Subcutaneous abdominal adipose tissue (tissue), 5 donors: ENCODE measurements around the gene NME2.

ENCODE experiments used
- H3K27ac ChIP-seq: one replicate; pipeline ENCODE4 v1.7.0; 2013; ENCODE audit warnings: low read depth, mild to moderate bottlenecking, inconsistent platforms, low read length, moderate library complexity
- H3K27me3 ChIP-seq, 5 donors: one replicate each; pipeline ENCODE4 v1.7.0; 2013; ENCODE audit warnings: low read length in 5 of 5, inconsistent platforms in 1 of 5; ENCODE audit not compliant: control insufficient read depth in 5 of 5, insufficient read depth in 4 of 5
- H3K36me3 ChIP-seq, 5 donors: one replicate each; pipeline ENCODE4 v1.7.0; 2013; ENCODE audit warnings: low read length in 5 of 5; ENCODE audit not compliant: control insufficient read depth in 5 of 5, insufficient read depth in 5 of 5
- H3K4me1 ChIP-seq, 5 donors: one replicate each; pipeline ENCODE4 v1.7.0; 2013; ENCODE audit warnings: low read length in 5 of 5, mild to moderate bottlenecking in 3 of 5, moderate library complexity in 1 of 5; ENCODE audit not compliant: control insufficient read depth in 5 of 5, insufficient read depth in 5 of 5
- H3K4me3 ChIP-seq, 5 donors: one replicate each; pipeline ENCODE4 v1.7.0; 2013; ENCODE audit warnings: low read length in 5 of 5, low read depth in 1 of 5
- H3K9ac ChIP-seq, 5 donors: one replicate each; pipeline ENCODE4 v1.7.0; 2013; ENCODE audit warnings: low read length in 5 of 5, mild to moderate bottlenecking in 4 of 5, moderate library complexity in 3 of 5
- H3K9me3 ChIP-seq, 5 donors: one replicate each; pipeline ENCODE4 v1.7.0; 2013; ENCODE audit warnings: low read length in 5 of 5; ENCODE audit not compliant: control insufficient read depth in 5 of 5
- donor health status: healthy.
- donor health status: healthy.
- donor health status: healthy.
- donor health status: healthy.
- donor health status: healthy.

Gene NME2

DNA sequence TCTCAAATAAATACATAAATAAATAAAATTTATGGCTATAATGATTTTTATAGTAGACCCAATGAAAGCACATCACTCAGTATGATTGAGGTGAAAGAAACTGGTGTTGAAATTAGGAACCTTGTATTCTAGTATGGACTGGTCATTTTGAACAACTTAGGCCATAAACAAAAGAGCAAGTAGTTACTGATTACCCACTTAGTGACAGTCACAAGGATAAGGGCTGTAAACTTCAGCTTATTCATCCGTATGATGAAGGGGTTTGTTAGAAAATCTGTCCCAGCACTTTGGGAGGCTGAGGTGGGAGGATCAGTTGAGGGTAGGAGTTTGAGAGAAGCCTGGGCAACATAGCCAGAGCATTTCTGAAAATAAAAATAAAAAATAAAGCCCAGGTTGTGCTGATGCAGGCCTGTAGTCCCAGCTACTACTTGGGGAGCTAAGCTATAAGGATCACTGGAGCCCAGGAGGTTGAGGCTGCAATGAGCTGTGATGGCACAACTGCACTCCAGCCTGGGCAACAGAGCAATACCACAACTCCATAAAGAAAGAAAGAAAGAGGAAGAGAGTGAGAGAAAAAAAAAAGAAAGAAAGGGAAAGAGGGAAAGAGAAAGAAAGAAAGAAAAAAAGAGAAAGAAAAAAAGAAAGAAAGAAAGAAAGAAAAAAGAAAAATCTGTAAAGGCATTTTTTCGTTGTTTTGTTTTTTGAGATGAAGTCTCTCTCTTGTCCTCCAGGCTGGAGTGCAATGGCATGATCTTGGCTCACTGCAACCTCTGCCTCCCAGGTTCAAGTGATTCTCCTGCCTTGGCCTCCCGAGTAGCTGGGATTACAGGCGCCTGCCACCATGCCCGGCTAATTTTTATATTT lies 41.3 kb upstream of the NME2 start:
- H3K27me3 ChIP-seq = no peaks in the 10 kb centered on the region
- no peak overlapping the region for H3K9ac ChIP-seq
- H3K27ac ChIP-seq = peak overlapping the region; percentile 3
- H3K4me1 ChIP-seq = peaks cover under 1 to 20% (median 14%) of the 10 kb centered on the region in 5 donors
- H3K36me3 ChIP-seq = no peaks in the 10 kb centered on the region
- no peaks in the 10 kb centered on the region for H3K9me3 ChIP-seq
- no peak overlapping the region for H3K4me3 ChIP-seq

DNA sequence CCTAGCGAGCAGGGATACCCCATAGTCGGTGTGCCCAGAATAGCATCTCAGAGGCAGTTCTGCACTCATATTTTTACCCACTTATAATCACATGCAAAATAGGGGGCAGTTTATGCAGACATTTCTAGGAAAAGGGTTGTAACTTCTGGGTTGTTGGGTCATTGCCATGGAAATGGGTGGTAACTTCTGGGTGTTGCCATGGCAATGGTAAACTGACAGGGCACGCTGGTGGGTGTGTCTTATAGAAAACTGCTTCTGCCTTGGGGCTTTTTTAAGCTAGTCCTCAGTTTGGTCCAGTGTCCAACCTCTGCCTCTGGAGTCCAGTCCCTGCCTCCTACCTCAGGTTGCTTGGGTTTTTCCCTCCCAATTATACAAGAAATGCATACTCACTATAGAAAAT lies 38.1 kb upstream of the NME2 start:
- Histone ChIP-seq H3K36me3 (no peaks in the 10 kb centered on the region), H3K9ac (peak overlapping the region in 1 of 5 donors; percentile 30), H3K9me3 (no peaks in the 10 kb centered on the region), H3K4me3 (no peak overlapping the region), H3K27ac (peak overlapping the region; percentile 30), H3K4me1 (peaks cover 0 to 19% (median 3%) of the 10 kb centered on the region in 5 donors), H3K27me3 (no peaks in the 10 kb centered on the region)

DNA sequence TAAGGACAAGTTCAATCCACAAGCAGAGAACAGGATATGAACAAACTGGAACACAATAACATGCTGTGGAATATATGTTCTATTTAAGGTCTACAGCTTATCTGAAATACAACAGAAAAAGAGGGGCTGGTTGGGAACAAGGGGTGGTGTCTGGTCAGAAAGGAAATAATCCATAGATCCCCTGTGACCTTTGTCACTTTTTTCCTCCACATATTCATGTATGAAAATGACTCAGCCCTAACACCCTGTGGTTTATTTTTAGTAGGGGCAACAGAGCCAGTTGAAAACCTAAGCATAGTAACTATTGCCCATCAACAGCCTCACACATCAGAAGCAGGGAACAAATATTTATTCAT lies 33.3 kb upstream of the NME2 start:
- no peak overlapping the region for H3K9ac ChIP-seq
- H3K27me3 ChIP-seq = no peaks in the 10 kb centered on the region
- H3K9me3 ChIP-seq = no peaks in the 10 kb centered on the region
- H3K4me1 ChIP-seq = peaks cover 0 to 12% (median under 1%) of the 10 kb centered on the region in 5 donors
- no peaks in the 10 kb centered on the region for H3K36me3 ChIP-seq
- H3K27ac ChIP-seq = no peak overlapping the region
- no peak overlapping the region for H3K4me3 ChIP-seq

DNA sequence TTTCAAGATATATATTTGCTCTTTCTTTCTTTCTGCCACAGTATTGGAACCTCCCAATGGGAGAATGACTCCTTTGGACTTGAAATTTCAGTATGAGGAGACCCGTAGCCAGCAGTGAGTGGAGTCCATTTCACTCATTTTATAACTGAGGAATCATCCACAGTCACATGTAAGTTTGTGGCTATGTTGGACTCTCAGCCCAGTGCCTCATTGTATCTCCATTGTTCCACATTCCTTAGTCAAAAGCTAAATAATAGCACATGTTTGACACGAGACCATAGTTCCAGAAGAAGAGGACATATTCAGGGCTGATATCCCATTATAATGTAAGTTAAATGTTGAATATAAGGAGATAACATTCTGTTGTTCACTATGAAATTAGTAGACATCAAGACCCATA lies 32.8 kb upstream of the NME2 start:
- Histone ChIP-seq H3K9ac (no peak overlapping the region), H3K36me3 (no peaks in the 10 kb centered on the region), H3K27ac (no peak overlapping the region), H3K4me1 (peaks cover 0 to 8% (median 0%) of the 10 kb centered on the region in 5 donors), H3K4me3 (no peak overlapping the region), H3K9me3 (no peaks in the 10 kb centered on the region), H3K27me3 (no peaks in the 10 kb centered on the region)

DNA sequence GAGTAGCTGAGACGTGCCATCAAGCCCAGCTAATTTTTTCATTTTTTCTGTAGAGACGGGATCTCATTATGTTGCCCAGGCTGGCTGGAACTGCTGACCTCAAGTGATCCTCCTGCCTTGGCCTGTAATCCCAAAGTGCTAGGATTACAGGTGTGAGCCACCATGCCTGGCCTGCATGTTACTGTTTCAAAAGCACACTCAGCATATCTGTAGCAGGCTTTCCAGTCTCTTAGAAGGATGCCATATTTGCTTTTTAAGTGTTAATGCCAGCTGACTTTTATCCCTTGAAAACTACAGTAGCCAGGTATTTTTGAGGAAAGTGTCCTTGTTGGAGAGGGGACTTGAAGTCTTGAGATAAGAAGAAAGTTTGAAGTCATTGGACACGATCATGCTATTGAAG lies 30.3 kb upstream of the NME2 start:
- H3K36me3 ChIP-seq = no peaks in the 10 kb centered on the region
- H3K4me3 ChIP-seq = no peak overlapping the region
- H3K27ac ChIP-seq = no peak overlapping the region
- no peaks in the 10 kb centered on the region for H3K27me3 ChIP-seq
- H3K9ac ChIP-seq = no peak overlapping the region
- H3K4me1 ChIP-seq = peaks cover 0 to 8% (median 0%) of the 10 kb centered on the region in 5 donors
- no peaks in the 10 kb centered on the region for H3K9me3 ChIP-seq

DNA sequence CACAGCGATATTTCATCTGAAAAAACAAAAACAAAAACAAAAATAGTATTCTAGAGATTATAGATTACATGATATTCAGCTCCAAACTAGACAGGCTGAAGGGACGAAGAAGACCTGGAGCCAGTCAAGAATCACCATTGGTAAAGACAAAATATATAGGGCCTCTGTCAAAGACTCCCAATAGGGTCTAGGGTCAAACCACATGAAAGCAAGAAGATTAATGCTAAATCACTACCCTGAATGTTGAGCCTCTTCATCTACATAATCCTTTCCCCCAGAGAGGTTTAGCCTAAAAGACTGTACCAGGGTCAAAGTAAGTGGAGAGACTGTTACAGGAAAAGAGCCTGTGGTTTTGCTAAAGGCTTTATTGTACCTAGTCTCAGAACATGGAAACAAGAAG lies 23.6 kb upstream of the NME2 start:
- no peaks in the 10 kb centered on the region for H3K36me3 ChIP-seq
- no peaks in the 10 kb centered on the region for H3K4me1 ChIP-seq
- no peak overlapping the region for H3K9ac ChIP-seq

DNA sequence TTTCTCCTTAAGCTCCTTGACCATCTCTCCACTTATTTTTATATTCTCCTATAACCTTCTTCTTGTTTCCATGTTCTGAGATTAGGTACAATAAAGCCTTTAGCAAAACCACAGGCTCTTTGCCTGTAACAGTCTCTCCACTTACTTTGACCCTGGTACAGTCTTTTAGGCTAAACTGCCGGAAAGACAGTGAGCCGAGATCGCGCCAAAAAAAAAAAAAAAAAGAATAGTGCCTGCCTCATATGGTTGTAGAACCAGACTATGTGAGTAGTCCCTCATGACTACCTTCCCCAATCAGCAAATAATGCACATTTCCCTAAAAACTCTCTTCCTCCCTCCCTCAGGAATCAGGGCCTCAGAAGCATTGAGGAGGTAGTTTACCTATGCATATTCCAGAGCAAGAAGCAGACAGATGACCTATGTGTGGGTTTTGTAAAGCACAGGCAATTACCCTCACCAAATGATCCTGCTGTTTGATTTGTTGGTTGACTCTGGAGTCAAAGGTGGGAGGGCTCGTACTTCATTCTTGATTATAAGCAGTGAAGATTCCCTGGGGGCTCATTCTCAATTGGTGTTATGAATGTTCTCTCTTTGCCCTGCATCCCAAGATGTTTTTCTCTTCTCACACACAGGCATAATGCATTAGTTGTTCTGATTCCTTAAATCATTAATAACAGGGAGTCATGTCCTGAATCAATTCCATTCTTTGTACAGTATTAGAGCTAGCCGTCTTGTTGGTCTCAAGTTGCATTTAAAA lies 21.8 kb upstream of the NME2 start:
- Histone ChIP-seq H3K27ac (no peak overlapping the region), H3K9ac (no peak overlapping the region), H3K36me3 (no peaks in the 10 kb centered on the region), H3K27me3 (no peaks in the 10 kb centered on the region), H3K4me1 (no peaks in the 10 kb centered on the region), H3K9me3 (no peaks in the 10 kb centered on the region), H3K4me3 (no peak overlapping the region)

More for the DNA sequence above, 23.6 kb upstream of the NME2 start:
- H3K27ac ChIP-seq = no peak overlapping the region
- no peak overlapping the region for H3K4me3 ChIP-seq
- no peaks in the 10 kb centered on the region for H3K9me3 ChIP-seq
- H3K27me3 ChIP-seq = no peaks in the 10 kb centered on the region

DNA sequence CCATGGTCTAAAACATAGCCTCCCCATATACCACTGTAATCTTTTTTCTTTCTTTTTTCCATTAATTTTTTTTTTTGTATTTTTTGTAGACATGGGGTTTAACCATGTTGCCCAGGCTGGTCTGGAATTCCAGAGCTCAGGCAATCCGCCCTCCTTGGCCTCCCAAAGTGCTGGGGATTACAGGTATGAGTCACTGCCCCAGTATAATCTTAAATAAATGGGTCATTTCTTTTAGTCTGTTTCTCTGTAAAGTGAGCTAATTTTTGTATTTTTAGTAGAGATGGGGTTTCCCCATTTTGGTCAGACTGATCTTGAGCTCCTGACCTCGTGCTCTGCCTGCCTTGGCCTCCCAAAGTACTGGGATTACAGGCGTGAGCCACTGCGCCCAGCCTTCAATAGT lies 18.6 kb upstream of the NME2 start:
- peaks cover 0 to 3% (median 1%) of the 10 kb centered on the region in 5 donors for H3K4me1 ChIP-seq
- H3K4me3 ChIP-seq = no peak overlapping the region
- H3K36me3 ChIP-seq = no peaks in the 10 kb centered on the region
- H3K27me3 ChIP-seq = no peaks in the 10 kb centered on the region
- no peak overlapping the region for H3K27ac ChIP-seq
- H3K9me3 ChIP-seq = no peaks in the 10 kb centered on the region
- no peak overlapping the region for H3K9ac ChIP-seq

DNA sequence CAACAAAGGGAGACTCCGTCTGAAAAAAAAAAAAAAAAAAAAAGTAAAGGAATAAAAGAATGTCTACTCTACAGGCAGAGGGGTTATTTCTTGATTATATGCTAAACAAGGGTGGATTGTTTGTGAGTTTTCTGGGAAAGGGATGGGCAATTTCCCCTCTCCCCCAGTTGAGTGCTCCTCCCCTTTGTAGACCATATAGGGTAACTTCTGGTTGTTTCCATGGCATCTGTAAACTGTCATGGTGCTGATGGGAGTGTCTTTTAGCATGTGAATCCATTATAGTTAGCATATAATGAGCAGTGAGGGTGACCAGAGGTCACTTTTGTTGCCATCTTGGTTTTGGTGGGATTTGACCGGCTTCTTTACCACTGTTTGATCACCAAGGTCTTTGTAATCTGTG lies 17.0 kb upstream of the NME2 start:
- Histone ChIP-seq H3K4me1 (peaks cover 2 to 15% (median 12%) of the 10 kb centered on the region in 5 donors), H3K36me3 (no peaks in the 10 kb centered on the region), H3K9ac (no peak overlapping the region), H3K4me3 (no peak overlapping the region), H3K27ac (no peak overlapping the region), H3K9me3 (no peaks in the 10 kb centered on the region), H3K27me3 (no peaks in the 10 kb centered on the region)

DNA sequence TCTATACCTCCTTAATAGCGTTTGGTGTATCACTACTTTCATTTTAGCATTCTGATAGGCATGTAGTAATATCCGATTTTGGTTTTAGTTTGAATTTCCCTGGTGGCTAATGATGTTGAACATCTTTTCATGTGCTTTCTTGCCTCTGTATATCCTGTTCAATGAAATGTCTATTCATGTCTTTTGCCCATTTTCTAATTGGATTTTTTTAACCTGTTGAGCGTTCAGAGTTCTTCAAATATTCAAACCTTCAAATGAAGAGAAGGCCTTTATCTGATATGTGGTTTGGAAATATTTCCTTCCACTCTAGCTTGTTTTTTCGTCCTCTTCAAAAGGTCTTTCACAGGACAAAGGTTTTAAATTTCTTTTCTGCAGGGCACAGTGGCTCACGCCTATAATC lies 15.3 kb upstream of the NME2 start:
- Histone ChIP-seq H3K9me3 (no peaks in the 10 kb centered on the region), H3K9ac (no peak overlapping the region), H3K27me3 (no peaks in the 10 kb centered on the region), H3K4me1 (peaks cover 2 to 22% (median 19%) of the 10 kb centered on the region in 5 donors), H3K4me3 (no peak overlapping the region), H3K27ac (no peak overlapping the region), H3K36me3 (no peaks in the 10 kb centered on the region)
